GM13977 (cell line): Measurements from ENCODE around the gene ZNF683.

Experiments
- DNase-seq: peaks from one replicate; pipeline ENCODE4 v3.0.0; 2012; ENCODE audit warnings: low spot score
- CTCF ChIP-seq: IDR thresholded peaks from 2 replicates; pipeline ENCODE4 v1.5.1; 2012; ENCODE audit warnings: mild to moderate bottlenecking, control low read depth; ENCODE audit not compliant: insufficient read depth; ENCODE audit errors: extremely low read depth, missing control alignments
- in situ Hi-C: fragments of 300-500 bp; cut with MboI; formaldehyde crosslinking; loops from one replicate; pipeline ENCODE4 v1.12.0; 2022; ENCODE audit warnings: low sequenced_read_pairs, low pct_unique_long_range_greater_than_20kb, mixed read lengths, inconsistent platforms; ENCODE audit not compliant: unreplicated experiment

ZNF683 gene

GRCh38 chr1:26373789-26374188, 1.2 kb upstream of the ZNF683 start:
- DNase-seq, result no peak
- TF ChIP-seq CTCF, result no peak
- in situ Hi-C loops, result no loop called here

DNA sequence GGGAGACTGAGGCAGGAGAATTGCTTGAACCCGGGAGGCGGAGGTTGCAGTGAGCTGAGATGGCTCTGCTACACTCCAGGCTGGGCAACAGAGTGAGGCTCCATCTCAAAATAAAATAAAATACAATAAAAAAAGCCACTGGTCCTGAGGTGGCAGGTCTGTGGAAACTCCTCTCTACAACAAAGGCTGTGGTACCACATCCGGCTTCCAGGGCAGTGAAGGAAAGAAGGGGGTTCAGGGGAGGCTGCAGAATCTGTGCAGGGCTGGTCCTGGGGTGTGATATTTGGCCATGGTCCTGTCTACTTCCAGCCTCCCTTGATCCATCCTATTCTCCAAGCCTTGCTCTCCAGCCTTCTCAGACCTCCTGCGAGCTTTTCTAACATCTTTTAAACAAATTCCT, 731 bp upstream of the ZNF683 start:
- no peak for TF ChIP-seq CTCF
- in situ Hi-C loops, result no loop called here
- DNase-seq, result no peak

GRCh38 chr1:26372039-26372438, 511 bp downstream of the ZNF683 start:
- in situ Hi-C loops, result no loop called here
- DNase-seq, result no peak
- TF ChIP-seq CTCF, result no peak

DNA sequence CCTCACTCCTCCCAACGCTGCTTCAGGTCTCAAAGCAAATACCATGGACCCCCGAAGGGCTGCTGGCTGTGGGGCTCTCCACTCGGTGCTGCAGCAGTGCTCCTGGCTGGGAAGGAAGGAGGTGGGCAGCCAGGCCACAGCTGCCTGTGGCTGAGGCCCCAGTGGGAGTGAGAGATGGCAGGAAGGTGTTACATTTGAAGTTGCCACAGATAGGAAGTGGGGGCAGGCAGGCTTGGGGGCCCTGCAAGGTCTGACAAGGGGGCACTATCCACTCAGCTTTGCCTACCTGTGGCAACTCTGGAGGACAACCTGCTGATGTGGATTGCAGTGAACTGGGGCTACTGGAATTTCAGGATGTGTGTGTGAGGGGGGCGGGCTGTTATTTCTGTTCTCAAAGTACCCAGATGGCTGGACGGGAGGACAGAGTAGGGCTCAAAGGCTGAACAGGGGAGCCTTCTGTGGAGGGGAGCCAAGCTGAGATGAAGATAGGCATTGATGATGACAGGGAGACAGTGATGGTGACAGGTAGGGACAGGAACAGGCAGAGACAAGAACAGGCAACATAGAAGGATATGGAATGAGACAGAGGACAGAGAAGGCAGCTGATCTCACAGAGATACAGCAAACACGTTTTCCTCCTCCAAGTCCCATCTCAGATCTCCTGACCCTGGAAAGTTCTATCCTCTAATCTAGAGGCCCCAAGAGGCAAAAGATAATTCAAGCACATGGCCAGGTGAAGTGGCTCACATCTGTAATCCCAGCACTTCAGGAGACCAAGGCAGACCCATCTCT, 1.8 kb downstream of the ZNF683 start:
- no peak for TF ChIP-seq CTCF
- in situ Hi-C loops, result no loop called here
- DNase-seq, result no peak

- in situ Hi-C loops, result no loop called here
- no peak for TF ChIP-seq CTCF
- DNase-seq, result no peak
Observed at GRCh38 chr1:26368486-26368885, 4.1 kb downstream of the ZNF683 start.

DNA sequence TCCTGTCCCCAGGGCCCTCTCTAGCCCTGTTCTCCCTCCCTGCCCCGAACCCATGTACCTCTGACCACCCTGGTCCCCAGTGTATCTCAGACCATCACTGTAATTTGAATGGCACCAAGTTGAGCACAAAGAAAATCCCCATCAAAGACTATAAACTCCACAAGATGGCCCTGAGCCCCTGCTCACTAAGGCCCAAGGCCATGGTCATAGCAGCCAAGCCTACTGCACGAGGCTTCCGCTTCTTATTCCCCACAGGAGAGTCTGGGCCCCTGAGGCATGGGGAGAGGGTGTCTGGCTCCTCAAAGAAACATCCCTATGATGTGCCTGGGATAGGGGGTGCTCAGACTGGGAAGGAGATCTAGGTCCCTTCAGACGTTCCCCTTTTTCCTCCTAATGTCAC, 4.5 kb downstream of the ZNF683 start:
- in situ Hi-C loops, result no loop called here
- peak; percentile 8 for TF ChIP-seq CTCF
- no peak for DNase-seq
